ENCODE results near the gene DRC1.

Gene DRC1

DNA sequence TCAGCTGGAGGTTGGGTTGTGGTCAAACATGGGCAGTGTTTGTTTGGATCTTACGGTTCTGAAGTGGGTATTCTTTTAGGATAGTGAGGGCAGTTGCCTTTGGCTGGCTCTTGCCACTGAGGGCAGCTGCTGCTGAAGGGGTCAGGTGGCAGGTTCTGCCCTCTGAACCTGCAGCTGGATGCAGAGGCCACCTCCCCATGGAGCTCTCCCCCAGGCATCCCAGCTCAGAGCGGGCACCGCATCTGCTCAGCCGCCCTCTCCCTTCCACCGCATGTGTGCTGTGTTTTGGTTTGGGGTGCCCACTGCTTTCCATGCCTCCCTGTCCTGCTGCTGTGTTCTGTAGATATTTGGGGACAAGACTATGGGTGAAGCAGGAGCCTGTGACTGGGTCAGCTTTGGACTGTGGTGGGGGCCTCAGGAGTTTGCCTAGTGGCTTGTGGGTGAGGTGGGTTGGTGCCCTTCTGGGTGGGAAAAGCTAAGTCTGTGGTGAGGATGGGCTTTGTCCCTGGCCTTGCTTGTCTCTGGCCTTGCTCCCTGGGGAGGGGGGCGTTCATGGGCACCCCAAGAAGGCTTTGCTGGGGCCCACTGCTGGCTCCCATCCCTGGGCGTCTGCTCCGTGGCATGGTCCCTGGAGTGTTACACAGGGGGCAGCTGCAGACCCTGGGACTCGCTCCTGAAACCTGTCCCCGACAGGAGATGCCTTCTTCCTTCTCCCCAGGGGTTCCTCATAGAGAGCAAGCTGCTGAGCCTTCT is 47.7 kb downstream of the DRC1 start:
- no peak for DNase-seq

DNA sequence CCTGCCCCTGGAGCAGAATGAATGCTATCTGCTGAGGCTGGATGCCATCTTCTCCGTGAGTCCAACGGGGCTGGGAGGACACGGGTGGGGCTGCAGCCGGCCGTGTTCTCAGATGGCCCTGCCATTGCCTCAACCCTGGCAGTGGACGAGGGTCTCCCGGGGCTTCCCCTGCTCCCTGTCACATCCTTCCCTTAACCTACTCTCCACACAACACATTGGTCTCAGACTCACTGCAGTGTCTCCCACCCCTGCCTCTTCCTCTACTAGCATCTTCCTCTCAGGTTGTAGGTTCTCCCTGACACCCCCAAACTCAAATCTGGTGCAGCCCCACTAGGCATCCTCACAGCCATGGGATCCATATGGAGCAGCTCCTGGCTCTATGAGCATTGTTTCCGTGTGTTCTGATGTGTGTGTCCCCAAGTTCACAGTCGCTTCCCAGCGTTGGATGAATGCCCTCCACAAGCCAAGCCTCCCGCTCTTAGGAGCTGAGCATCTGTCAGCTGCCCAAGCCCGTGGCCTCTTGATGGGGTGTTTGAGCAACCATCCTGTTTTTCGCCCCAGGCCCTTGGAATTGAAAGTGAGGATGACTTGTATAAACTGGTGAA is 48.4 kb downstream of the DRC1 start:
- DNase-seq = no peak

DNA sequence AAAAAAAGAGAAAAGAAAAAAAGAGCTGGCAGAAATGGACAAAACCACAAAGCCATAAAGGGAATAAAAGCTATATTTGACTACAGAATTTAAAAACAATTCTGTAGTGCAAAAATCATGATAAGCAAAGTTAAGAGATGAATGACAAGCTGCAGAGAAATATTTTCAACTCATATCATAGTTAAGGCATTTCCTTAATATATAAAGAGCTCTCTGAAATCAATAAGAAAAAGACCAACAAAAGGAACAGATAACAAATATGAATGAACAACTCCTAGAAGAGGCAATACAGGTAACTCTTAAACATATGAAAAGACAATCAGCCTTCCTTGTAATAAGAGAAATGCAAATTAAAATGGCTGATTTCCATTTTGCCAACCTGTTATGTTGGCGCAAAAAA is 50.0 kb downstream of the DRC1 start:
- no peak for DNase-seq

DNA sequence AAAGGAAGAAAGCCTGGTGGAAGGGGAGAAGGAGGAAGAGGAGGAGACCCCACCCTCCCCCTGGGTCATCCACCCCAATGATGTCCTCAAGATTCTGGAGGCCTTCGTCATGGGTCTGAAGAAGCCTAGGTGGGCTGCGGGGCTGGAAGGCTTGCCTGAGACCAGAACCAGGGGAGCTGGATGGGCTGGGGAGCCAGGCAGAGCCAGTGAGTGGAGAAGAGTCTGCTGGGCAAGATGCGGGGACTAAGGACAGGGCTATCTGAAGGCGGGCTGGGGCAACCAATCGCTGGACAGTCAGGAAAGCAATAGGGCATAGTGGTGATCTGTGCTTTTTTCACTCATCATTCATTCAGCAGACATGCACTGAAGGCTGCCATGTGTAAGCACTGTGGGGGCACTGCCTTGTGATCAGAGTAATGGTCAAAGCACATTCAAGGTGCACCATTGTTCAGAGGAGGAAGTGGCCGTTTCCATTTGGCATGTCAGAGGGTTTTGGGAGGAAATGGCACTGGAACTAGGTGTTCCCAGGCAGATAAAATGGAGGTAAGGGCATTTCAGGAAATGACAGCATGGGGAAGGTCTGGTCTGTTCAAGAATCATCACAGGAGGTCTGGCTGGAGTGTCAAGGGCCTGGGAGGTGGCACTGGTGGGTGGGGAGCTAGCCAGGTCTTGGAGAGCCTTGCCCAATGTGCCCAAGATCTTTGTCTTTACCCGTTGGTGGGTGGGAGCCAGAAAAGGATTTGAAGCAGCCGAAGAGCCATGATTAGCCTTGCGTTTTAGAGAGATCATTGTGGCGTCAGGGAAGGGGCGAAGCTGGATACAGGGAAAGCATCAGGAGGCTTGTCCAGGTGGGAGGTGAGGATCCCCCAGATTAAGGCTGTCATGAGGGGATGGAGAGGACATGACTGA is 52.0 kb downstream of the DRC1 start:
- no peak for DNase-seq

DNA sequence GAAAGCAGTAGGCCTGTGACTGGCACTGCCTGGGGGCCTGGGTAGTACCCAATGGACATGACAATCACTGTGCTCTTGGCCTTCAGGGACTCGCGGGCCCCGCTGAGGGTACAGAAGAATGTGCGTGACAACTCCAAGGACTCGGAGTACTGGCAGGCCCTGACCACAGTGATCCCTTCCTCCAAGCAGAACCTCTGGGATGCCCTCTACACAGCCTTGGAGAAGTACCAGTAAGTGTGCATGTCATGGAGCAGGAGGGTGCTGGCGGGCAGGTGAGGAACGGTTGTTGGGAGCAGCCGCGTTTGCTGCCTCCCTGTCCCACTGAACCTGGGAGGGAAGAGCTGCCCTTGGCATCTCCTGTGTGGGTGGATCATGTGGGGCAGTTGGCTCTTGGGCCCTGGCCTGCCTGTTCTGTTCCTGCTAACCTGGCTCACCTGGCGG is 52.9 kb downstream of the DRC1 start:
- DNase-seq = no peak

DNA sequence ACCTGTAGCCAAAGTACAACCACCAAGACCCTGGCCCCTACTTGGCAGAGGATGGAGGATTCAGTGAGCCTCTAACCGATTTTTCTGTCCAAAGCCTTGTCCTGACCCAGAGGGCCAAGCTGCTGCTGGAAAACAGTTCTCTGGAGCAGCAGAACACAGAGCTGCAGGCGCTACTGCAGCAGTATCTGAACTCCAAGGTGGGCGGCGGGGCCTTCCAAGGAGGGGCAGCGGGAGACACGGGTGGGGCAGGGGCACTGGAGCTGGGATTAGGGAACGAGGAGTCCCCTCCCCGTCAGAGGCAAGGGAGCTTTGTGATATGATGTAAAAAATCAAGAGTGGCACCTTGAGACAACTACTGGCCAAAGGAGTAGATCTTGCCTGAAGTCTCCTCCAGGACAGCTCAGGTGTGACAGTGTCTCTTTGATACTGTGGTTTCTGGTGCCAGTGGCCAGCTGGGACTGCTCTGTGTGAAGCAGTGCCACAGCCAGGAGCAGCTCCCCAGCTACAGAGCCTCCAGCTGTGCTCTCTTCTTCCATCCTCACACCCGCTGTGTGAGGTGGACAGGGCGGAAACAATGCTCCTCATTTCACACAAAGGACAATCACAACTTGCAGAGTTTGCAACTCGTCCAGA is 53.4 kb downstream of the DRC1 start:
- no peak for DNase-seq

DNA sequence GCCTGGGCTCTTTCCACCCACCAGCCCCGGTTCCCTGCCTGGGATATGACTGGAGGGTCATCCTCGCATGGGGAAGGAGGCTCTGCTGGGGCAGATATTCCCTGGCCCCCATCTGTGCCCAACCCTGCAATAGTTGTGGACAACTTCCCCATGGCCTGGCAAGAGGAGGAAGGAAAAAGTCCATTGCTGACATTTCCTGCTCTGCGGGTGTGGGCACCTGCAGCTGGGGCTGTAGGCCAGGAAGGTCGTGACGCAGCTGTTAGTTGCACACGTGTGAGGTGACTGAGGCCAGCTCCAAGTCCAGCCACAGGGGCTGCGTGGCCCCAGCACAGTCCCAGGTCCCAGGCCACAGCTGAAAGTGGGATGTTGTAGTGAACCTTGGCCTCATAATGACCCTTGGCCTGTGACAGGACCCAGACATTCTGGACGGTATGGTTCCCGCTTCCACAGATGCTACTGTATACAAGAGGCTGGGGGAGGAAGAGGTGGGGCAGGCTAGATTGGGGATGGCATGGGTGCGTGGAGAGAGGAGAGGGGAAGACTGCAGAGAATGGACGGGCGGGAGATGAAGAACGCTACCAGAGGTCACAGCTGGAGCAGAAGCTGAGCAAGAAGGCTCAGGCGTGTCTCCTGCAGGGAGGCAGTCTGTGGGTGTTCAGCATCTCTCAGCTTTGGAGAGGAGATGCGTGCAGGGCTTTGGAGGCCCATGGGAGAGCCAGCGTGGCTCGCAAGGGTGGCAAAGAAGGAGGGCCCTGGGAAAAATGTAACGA is 54.1 kb downstream of the DRC1 start:
- DNase-seq = no peak

DNA sequence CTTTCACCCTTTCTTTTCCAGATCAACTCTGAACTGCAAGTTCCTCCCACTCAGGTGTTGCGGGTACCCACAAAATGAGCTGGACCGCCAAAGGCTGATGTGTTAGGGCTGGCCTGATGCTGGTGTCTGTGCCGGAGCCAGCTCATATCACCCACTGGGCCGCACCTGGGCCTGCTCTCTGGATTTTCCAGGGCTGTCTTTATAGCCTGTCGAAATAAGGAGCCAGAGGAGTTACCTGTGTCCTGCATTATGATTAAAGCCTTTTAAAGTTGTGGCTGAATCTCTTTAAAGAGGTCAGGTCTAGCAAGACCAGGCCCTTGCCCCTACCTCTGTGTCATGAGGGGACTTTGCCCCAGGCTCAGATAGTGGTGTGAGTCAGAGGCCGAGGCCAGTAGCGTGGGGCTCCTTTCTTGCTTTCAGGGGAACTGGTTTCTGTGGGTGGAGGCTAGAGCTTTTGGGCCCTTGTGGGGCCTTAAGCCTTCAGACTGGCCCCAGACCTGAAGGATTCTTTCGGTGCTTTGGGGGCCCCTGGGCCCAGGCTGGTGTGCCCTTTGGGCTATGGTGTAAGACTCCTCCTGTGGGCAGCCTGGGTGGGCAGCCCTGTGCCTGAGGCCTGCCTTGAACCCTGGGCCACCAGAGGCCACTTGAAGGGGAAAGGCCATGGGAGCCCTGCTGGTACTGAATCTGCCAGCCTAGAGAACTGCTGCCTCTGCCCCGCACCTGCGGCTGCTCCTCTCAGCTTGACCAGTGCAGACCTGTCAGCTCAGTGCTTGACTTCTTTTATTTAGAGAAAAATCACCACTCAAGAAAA is 54.9 kb downstream of the DRC1 start:
- DNase-seq = no peak

DNA sequence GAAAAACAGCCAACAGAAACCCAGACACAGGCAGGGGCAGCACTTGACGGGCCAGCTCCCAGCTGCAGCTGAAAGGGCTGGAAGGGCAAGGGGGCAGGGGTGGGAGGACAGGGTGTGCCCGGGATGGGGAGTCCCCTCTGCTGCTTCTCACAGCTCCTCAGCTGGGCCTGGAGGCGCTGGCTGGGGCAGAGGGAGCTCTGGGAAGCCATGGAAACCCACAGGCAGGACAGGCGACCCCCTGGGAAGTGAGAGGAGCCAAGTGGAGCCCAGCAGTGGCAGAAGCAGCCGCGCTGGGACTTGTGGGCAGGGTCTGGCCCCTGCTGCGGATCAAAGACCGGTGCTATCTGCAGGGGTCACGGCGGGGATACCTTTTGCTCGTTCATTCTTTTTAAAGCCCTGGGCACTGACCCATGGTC is 55.5 kb downstream of the DRC1 start:
- no peak for DNase-seq

DNA sequence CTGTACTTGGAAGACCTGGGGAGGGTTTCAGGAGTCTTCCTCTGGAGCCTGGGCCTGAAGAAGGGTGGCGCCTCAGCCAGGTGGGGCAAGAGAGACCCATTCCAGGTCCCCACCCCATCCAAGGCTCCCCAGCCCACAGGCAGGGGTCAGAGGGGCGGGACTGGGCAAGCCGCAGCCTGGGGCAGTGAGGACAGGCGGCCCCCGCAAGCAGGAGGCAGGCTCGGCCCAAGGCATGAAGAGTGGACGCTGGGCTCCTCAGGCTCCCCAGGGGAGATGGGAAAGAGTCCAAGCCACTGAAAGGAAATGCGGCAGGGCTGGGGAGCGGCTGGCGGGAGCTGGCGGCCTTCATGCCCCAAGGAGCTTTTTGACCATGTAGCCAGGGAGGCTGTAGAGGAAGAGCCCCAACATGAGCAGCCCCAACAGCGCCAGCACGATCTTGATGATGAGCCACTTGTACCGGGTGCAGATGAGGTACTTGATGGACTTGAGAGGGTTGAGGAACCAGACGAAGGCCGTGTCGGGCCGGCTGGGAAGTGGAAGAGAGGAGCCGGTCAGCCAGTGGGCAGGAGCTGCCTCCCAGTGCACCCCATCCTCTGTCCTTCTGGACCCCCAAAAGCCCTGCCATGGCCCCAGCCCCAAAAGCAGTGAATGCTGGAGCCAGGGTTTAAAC is 56.1 kb downstream of the DRC1 start:
- no peak for DNase-seq

DNA sequence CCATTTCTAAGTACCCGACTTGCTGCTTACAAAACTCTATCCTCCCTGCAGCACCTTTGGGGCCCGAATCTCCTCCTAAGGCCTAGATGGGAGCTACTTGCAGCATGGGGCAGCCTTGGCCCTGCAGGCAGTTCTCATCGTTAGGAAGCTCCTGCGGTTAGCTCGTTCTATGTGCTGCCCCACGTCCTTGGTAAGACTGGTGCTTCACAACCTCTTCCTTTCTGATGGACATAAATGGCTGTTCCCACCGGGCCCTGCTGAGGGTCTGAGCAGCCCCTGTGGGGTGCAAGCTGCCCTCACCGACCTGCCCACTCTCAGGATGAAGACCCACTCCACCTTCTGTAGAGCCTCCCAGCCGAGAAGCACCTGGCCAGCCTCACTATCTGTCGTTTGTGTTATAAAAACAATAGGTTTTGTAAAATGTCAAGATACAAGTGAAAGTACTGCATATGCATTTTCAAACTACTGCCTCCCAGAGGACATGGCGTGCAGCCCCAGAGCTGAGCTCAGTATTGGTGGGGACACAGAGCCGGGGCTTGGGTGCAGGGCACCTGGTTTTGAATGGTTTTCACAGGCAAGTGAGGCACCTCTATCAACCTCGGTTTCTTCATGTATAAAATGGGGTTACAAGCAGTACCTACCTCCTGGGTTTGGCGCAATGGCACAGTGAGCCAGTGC is 56.8 kb downstream of the DRC1 start:
- no peak for DNase-seq

DNA sequence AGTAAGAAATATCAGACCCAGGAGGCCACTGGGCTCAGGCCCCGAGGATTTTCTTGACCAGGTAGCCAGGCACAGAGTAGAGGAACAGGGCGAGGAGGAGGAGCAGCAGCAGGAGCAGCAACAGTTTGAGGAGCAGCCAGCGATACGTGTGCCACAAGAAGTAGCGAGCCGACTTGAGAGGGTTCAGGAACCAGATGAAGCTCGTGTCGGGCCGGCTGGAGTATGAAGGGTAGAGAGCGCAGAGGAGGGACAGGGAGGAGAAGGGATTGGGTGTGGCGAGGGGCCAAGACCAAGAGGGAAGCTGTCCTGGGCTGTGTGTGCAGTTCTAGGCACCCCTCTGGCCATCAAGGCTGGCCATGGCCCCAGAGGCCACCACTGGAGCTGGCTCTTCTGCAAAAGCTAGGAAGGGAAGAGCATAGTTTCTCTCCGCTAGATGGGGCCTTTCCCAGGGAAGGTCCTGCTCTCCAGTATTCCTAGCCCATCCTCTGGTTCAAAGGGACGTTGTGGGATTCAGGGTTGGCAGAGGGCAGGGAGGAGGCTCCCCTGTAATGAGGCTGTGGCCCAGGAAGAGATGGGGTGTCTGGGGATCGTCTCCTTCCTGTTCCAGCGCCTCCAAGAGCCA is 58.4 kb downstream of the DRC1 start:
- no peak for DNase-seq

DNA sequence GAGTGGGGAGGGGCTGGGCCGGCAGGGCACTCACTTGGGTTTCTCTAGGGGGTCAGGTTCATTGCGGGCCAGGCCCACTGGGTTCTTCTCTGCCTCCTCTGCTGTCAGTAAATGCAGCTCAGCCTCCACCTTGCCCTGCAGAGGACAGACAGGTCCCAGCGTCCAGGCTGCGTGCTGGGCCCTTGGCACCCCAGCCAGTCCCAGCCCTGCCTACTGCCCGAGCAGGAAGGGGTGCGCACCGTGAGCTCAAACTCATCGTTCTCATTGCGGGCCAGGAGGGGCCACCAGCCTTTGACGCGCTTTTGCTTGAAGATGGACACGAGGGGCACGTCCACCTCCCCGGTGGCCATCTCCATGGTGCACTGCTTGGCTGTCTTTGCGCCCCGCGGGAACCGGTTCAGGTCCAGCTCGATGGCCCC is 58.9 kb downstream of the DRC1 start:
- no peak for DNase-seq

DNA sequence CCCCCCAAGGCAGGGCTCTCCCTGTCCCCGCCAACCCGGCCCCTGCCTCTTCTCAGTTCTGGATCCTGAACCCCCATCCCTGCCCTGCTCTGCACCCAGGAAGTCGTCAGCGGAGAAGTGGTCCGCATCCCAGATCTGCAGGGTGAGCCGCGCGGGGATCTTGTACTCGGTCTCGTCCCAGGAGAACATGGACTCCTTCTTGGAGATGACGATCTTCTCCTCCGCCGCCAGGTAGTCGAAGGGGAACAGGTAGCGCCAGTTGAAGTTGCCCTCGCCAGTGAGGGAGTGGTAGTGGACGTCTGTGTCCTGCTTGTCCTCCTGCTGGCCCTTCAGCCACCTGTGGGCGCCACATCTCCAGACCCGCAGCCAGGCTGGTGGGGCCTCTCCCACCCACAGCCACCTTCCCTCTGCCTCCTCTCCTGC is 59.9 kb downstream of the DRC1 start:
- DNase-seq = no peak

DNA sequence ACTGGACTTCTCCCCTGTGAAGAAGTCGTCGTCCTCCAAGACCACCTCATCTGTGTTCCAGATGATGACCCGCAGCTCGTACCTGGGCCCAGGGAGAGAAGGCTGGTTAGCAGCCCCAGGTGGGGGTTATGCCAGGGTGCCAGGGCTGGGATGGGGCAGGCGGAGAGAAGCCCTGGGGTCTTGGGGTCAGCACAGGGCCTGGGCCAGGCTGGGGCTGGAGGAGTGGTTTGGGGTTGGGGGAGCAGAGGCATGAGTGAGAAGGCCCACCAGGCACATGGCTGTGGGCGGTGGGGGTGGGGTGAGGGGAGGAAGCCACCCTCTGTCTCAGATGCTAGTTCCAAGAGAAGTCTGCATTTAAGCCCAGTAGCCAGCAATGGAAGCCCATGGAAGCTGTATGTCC is 60.4 kb downstream of the DRC1 start:
- DNase-seq = no peak

DNA sequence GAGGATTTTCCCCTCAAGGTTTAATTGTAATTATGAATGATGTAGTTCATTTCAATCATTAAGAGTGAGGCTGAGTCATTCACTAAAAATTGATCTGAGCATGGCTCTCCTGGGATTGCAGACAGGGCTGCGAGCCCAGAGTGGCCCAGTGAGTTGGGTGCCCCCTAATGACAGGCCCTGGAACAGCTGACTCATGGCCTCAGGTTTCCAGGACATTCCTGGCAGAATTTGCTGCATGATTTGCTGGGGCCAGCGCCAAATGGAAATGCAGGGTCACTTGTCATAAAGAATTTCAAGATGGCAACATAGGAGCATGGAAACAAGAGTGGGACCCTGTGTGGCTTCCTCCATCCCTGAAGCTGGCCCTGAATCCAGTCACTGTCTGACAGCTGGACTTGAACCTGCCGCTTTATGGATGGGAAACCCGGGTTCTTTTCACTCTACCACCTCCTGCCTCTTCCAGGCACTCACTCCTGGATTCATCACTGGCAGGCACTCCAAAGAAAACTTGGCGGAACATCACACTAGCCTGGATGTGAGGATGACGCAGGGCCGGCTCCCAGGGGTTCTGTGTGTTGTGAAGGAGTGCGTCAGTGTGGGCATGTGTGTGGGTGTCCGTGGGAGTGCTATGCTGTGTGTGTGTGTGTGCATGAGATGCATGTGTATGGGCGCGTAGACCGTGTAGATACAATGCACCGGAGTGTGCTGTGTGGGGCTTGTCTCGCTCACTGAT is 61.0 kb downstream of the DRC1 start:
- DNase-seq = no peak

DNA sequence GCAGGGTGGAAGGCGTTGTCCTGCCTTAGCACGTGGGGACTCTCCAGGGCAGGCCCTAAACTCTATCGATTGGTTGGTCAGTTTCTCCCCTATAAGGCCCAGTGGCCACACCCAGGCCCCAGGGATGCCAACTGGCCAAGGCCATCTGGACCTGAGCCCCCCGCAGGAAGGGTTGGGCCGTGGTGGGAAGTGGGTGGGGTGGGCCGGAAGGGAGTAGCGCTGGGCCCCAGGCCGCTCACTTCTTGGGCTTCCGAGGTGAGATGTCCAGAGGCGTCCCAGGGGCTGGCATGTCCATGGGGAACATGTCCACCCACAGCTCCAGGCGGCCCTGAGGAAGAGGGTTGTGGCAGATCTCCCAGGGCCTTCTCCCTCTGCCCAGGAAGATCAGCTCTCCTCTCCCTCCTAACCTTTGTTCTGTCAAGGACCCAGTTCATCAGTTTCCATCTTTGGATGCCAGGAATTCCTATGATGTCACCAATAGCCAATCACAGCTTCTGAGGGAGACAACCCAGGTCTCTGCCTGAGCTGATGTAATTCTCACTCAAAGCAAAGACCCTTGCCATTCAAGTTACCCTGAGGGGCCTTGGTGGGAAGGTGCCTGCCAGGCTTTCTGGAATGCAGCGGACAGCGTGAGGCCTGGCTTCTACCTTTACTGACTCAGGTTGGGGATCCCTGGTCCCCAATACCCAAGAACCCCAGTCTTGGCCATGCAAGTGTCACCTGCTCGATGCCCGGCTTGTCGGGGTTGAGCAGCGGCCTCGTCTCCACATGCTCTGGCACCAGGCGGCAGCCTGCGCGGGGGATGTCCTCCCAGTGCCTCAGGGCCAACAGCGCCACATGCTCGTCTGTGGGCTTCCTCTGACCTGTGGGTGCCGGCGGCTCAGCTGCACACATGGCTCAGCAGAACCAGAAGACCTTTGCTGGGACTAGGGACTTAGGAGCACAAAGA is 61.8 kb downstream of the DRC1 start:
- DNase-seq = no peak

Measured in bone marrow (tissue), 2 donors.